Adrenal gland (tissue), 12 donors: ENCODE data around the gene SLC43A2. TPM values are rescaled to one million over a fixed set of nuclear protein-coding genes. Genes with fewer than 3 reads are reported as not detected.

Experiments
- DNase-seq, 7 donors: peaks; one replicate each; pipeline ENCODE4 v3.0.0-alpha.2; 2019 to 2020
- H3K27ac ChIP-seq, 5 donors: fragments of 200-600 bp; sonication (generic) in 4 of 5; 1 replicate in 3 of 5; 2 replicates in 2 of 5; pipeline versions ENCODE4 v1.5.1 to v1.8.0; 2016 to 2020; ENCODE audit warnings: mild to moderate bottlenecking in 1 of 5
- H3K27me3 ChIP-seq: fragments of 200-600 bp; 2 replicates; pipeline ENCODE4 v1.8.0; 2021
- H3K36me3 ChIP-seq, 2 donors: fragments of 200-600 bp; replicated peaks in 1 of 2; 1 replicate in 1 of 2; 2 replicates in 1 of 2; pipeline versions ENCODE4 v1.5.1 to v1.8.0; 2018 to 2022
- H3K4me1 ChIP-seq, 2 donors: fragments of 200-600 bp; replicated peaks in 1 of 2; 1 replicate in 1 of 2; 2 replicates in 1 of 2; pipeline versions ENCODE4 v1.5.1 to v1.8.0; 2018 to 2021
- H3K4me3 ChIP-seq, 4 donors: fragments of 200-600 bp; sonication (generic) in 3 of 4; one replicate each; pipeline ENCODE4 v1.5.1; 2016 to 2018
- H3K9me3 ChIP-seq, 3 donors: fragments of 200-600 bp; sonication (generic) in 1 of 3; replicated peaks in 1 of 3; 1 replicate in 2 of 3; 2 replicates in 1 of 3; pipeline versions ENCODE4 v1.5.1 to v1.8.0; 2016 to 2021
- CTCF ChIP-seq, 6 experiments: fragments of 450-650 bp in 4 of 6; fragments of 200-600 bp in 2 of 6; sonication (generic) in 1 of 6; IDR thresholded peaks; 1 replicate in 5 of 6; 2 replicates in 1 of 6; pipeline versions ENCODE4 v1.5.1 to v1.8.0; 2016 to 2021; ENCODE audit warnings: antibody characterized with exemption in 6 of 6, mild to moderate bottlenecking in 2 of 6, moderate library complexity in 1 of 6
- POLR2A ChIP-seq, 2 donors: fragments of 450-650 bp; IDR thresholded peaks; one replicate each; pipeline ENCODE4 v1.6.1; 2017; ENCODE audit warnings: antibody characterized with exemption in 2 of 2, mild to moderate bottlenecking in 2 of 2, moderate library complexity in 1 of 2
- WGBS, 4 donors: extraction: QIAGEN DNeasy Blood & Tissue Kit in 2 of 4; methylation state at CpG; one replicate each; pipeline versions ENCODE4 v1.1.5 to v1.1.7; 2013 to 2017; 5-methylcytosine and 5-hydroxymethylcytosine counted together
- intact Hi-C, 2 donors: fragments of 100-400 bp; cut with DNase I; formaldehyde crosslinking; loops; one replicate each; pipeline versions ENCODE4 v1.14.1 to v1.15.0; 2022 to 2023
- polyA plus RNA-seq, 3 donors: library from polyadenylated mRNA; stranded (reverse); fragments of 200-250 nt in 2 of 3; fragments of 350-450 nt in 1 of 3; fragmentation: Illumina TruSeq in 1 of 3; extraction: RNeasy Lipid Tissue Mini Kit (QIAGEN cat#74804) in 1 of 3; gene quantifications; one replicate each; pipeline ENCODE4 v1.2.3, GENCODE V29; 2013 to 2014
- total RNA-seq, 9 donors: library from RNA; depleted of rRNA in 4 of 9; stranded (reverse); fragments of >200 nt in 4 of 9; fragments of 120-200 nt in 1 of 9; fragmentation: NEBNext Ultra II Directional in 1 of 9; extraction: Animal tissue kit (Norgen Biotek cat#: 25700) in 1 of 9; gene quantifications; one replicate each; pipeline versions ENCODE4 v1.1.0 to v1.2.4, GENCODE V29; 2013 to 2023
- donor health status: healthy with polysubstance abuse.
- donor health status: Bipolar disorder and iron deficiency.
- donor health status: DM: yes; HTN: yes; CAD: no.
- donor health status: DM: no; HTN: no; CAD: no.
- donor health status: DM: no; HTN: no; CAD: no.
- donor health status: DM: yes; HTN: yes; CAD: no.

Gene SLC43A2
- total and polyA plus RNA-seq, 12 donors: 4.8 to 32.5 (median 15.6) TPM

- WGBS, 4 donors: 86 to 95% (median 88%) methylated on average over 12 to 13 of the region's 13 CpGs
- H3K4me3 ChIP-seq: no peak overlapping the region
- intact Hi-C loops: no loop called here
- peaks cover 0 to 16% of the 10 kb centered on the region in 2 donors for H3K4me1 ChIP-seq
- DNase-seq: no peak
- H3K9me3 ChIP-seq: no peaks in the 10 kb centered on the region
- H3K36me3 ChIP-seq: peaks cover 0 to 6% of the 10 kb centered on the region in 2 donors
- no peaks in the 10 kb centered on the region for H3K27me3 ChIP-seq
- H3K27ac ChIP-seq: no peak overlapping the region
- no peak for TF ChIP-seq CTCF (IDR thresholded peaks at IDR 0.05)
- no peak for TF ChIP-seq POLR2A (IDR thresholded peaks at IDR 0.05)
Observed at GRCh38 chr17:1616101-1616500, 12.5 kb downstream of the SLC43A2 start.

GRCh38 chr17:1612400-1612799, 16.2 kb downstream of the SLC43A2 start:
- no peak overlapping the region for H3K4me3 ChIP-seq
- H3K27me3 ChIP-seq: no peaks in the 10 kb centered on the region
- TF ChIP-seq POLR2A (IDR thresholded peaks at IDR 0.05) (no peak), CTCF (IDR thresholded peaks at IDR 0.05) (no peak)
- WGBS, 4 donors: 64 to 74% (median 71%) methylated on average over 14 to 16 of the region's 16 CpGs
- peak in 1 of 7 donors; percentile 39 for DNase-seq
- no peaks in the 10 kb centered on the region for H3K9me3 ChIP-seq
- peaks cover 0 to 6% of the 10 kb centered on the region in 2 donors for H3K36me3 ChIP-seq
- peak overlapping the region in 3 of 5 donors; percentile 32 to 69 (median 36) for H3K27ac ChIP-seq
- intact Hi-C loops: no loop called here
- peaks cover 0 to 12% of the 10 kb centered on the region in 2 donors for H3K4me1 ChIP-seq

- Histone ChIP-seq H3K36me3 (peaks cover 0 to 6% of the 10 kb centered on the region in 2 donors), H3K4me3 (no peak overlapping the region), H3K9me3 (no peaks in the 10 kb centered on the region), H3K27me3 (no peaks in the 10 kb centered on the region), H3K4me1 (peaks cover 0 to 12% of the 10 kb centered on the region in 2 donors), H3K27ac (peak overlapping the region in 3 of 5 donors; percentile 32 to 69 (median 36))
- 77 to 88% (median 80%) methylated on average over 10 of the region's 10 CpGs for WGBS, 4 donors
- DNase-seq: peak in 1 of 7 donors; percentile 33
- TF ChIP-seq POLR2A (IDR thresholded peaks at IDR 0.05) (no peak), CTCF (IDR thresholded peaks at IDR 0.05) (no peak)
- intact Hi-C loops: no loop called here
Observed at GRCh38 chr17:1611715-1612114, 16.9 kb downstream of the SLC43A2 start.

- DNase-seq: no peak
- no peak for TF ChIP-seq POLR2A (IDR thresholded peaks at IDR 0.05)
- TF ChIP-seq CTCF (IDR thresholded peaks at IDR 0.05): no peak
- no peaks in the 10 kb centered on the region for H3K9me3 ChIP-seq
- intact Hi-C loops: no loop called here
- H3K27ac ChIP-seq: peak overlapping the region in 1 of 5 donors; percentile 87
- peaks cover 0 to 14% of the 10 kb centered on the region in 2 donors for H3K4me1 ChIP-seq
- H3K27me3 ChIP-seq: no peaks in the 10 kb centered on the region
- H3K36me3 ChIP-seq: peaks cover 0 to 6% of the 10 kb centered on the region in 2 donors
- no peak overlapping the region for H3K4me3 ChIP-seq
- WGBS, 4 donors: 92 to 96% (median 93%) methylated on average over 7 of the region's 7 CpGs
Observed at GRCh38 chr17:1608676-1609075, 20.0 kb downstream of the SLC43A2 start.
